B cell (primary cell): ENCODE results near the gene HSPBAP1.

Experiments used
- EZH2 ChIP-seq: IDR thresholded peaks from 2 replicates; pipeline ENCODE4 v1.6.1; 2012; ENCODE audit warnings: borderline replicate concordance, low read depth, mild to moderate bottlenecking, moderate library complexity, low read length; ENCODE audit not compliant: insufficient read depth, poor library complexity, severe bottlenecking
- TF ChIP-seq, protein P1 (sequence below): fragments of 200-600 bp; IDR thresholded peaks from one replicate; pipeline ENCODE4 v1.8.0; 2022; ENCODE audit warnings: antibody characterized with exemption, mild to moderate bottlenecking

DNA sequence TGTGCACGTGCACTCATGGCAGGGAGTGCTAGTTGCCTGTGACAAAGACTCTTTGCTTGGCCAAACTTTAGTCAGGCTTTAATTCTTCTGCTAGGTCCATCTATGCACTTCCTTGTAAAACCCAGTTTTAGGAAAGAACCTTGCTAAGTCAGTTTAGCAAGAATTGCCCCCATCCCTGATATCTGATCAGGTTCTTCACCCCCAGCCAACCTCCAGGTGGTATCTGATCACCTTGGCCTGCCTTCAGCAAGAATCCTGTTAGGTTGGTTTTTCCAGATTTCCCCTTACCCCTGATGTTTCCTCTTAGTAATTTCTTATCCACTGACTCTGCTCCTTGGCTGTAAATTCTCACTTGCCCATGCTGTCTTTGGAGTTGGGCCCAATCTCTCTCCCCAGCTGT, 8.4 kb downstream of the HSPBAP1 start:
- TF ChIP-seq, protein P1, sequence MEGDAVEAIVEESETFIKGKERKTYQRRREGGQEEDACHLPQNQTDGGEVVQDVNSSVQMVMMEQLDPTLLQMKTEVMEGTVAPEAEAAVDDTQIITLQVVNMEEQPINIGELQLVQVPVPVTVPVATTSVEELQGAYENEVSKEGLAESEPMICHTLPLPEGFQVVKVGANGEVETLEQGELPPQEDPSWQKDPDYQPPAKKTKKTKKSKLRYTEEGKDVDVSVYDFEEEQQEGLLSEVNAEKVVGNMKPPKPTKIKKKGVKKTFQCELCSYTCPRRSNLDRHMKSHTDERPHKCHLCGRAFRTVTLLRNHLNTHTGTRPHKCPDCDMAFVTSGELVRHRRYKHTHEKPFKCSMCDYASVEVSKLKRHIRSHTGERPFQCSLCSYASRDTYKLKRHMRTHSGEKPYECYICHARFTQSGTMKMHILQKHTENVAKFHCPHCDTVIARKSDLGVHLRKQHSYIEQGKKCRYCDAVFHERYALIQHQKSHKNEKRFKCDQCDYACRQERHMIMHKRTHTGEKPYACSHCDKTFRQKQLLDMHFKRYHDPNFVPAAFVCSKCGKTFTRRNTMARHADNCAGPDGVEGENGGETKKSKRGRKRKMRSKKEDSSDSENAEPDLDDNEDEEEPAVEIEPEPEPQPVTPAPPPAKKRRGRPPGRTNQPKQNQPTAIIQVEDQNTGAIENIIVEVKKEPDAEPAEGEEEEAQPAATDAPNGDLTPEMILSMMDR, result no peak
- TF ChIP-seq EZH2, result no peak
